Kidney (tissue), 14 donors: ENCODE results near the gene MAP6. TPM values are rescaled to one million over a fixed set of nuclear protein-coding genes. Genes with fewer than 3 reads are reported as not detected.

Experiments
- DNase-seq, 5 donors: peaks; one replicate each; pipeline ENCODE4 v3.0.0-alpha.2; 2013 to 2020
- FAIRE-seq: peaks from 2 replicates; lab custom pipeline; 2012; peaks lifted over from hg19 to GRCh38; lab: Jason Lieb, UNC
- H3K27ac ChIP-seq, 2 donors: one replicate each; pipeline ENCODE4 v1.7.0; 2013; ENCODE audit warnings: low read depth in 2 of 2, low read length in 2 of 2, inconsistent platforms in 1 of 2
- H3K27me3 ChIP-seq: one replicate; pipeline ENCODE4 v1.7.1; 2013; ENCODE audit warnings: low read length, inconsistent platforms; ENCODE audit not compliant: control insufficient read depth, insufficient read depth
- H3K36me3 ChIP-seq, 3 donors: one replicate each; pipeline versions ENCODE4 v1.7.0 to v1.7.1; 2013; ENCODE audit warnings: low read length in 3 of 3, control low read depth in 1 of 3, inconsistent platforms in 1 of 3; ENCODE audit not compliant: insufficient read depth in 3 of 3, control insufficient read depth in 2 of 3
- H3K4me1 ChIP-seq, 3 donors: one replicate each; pipeline versions ENCODE4 v1.7.0 to v1.7.1; 2013; ENCODE audit warnings: low read length in 3 of 3, inconsistent platforms in 1 of 3, low read depth in 1 of 3; ENCODE audit not compliant: control insufficient read depth in 2 of 3, insufficient read depth in 2 of 3
- H3K4me3 ChIP-seq, 3 donors: one replicate each; pipeline versions ENCODE4 v1.7.0 to v1.8.1; 2013; ENCODE audit warnings: low read length in 3 of 3, control low read depth in 1 of 3, inconsistent platforms in 1 of 3
- H3K9ac ChIP-seq, 3 donors: one replicate each; pipeline versions ENCODE4 v1.7.0 to v1.7.1; 2013; ENCODE audit warnings: low read length in 3 of 3, control low read depth in 1 of 3, inconsistent platforms in 1 of 3
- H3K9me3 ChIP-seq, 3 donors: one replicate each; pipeline versions ENCODE4 v1.7.0 to v1.7.1; 2013; ENCODE audit warnings: low read length in 3 of 3, control low read depth in 1 of 3, inconsistent platforms in 1 of 3; ENCODE audit not compliant: control insufficient read depth in 2 of 3, insufficient read depth in 1 of 3
- CTCF ChIP-seq: IDR thresholded peaks from 3 replicates; pipeline ENCODE4 v1.5.1; 2012; ENCODE audit warnings: mild to moderate bottlenecking, moderate library complexity, borderline replicate concordance; ENCODE audit not compliant: insufficient read depth; ENCODE audit errors: extremely low read depth
- intact Hi-C: fragments of 100-400 bp; cut with DNase I; formaldehyde crosslinking; loops from one replicate; pipeline ENCODE4 v1.11.1; 2022
- polyA plus RNA-seq: library from polyadenylated mRNA; stranded (reverse); fragments of 350-450 nt; fragmentation: Illumina TruSeq; extraction: RNeasy Lipid Tissue Mini Kit (QIAGEN cat#74804); gene quantifications from one replicate; pipeline ENCODE4 v1.2.3, GENCODE V29; 2014; ENCODE audit warnings: low read depth, low replicate concordance; ENCODE audit not compliant: insufficient read depth
- total RNA-seq: library from RNA; stranded (reverse); fragmentation: NEBNext Ultra II Directional; extraction: Animal tissue kit (Norgen Biotek cat#: 25700); gene quantifications from one replicate; pipeline ENCODE4 v1.2.1, GENCODE V29; 2021
- donor health status: control.
- donor health status: control.
- donor health status: control.
- donor health status: control.
- donor health status: control.
- donor health status: DM: yes; HTN: yes; CAD: no.
- donor health status: Normal renal cell carcinoma (clear cell type).

The MAP6 gene
- total and polyA plus RNA-seq, 2 donors from 2014 or later = 7.7 to 21.3 TPM

DNA sequence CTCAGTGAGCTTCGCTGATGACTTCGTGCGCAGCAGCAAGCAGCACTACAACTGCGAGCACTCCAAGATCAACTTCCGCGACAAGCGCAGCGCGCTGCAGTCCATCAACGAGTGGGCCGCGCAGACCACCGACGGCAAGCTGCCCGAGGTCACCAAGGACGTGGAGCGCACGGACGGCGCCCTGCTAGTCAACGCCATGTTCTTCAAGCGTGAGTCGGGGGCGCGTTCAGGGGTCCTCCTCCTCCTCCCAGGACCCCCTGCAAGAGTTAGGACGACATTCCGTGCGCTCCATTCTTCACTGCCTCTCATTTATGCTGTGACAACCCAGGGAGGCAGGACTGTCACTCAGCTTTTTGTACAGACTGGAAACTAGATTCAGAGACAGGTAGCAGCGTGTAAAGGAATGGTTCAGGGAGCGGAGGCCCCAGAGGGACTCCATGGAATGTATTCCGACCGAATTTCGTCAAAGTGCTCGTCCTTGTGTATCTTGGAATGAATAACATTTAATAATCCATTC lies 102.0 kb downstream of the MAP6 start:
- DNase-seq (no peak), FAIRE-seq (no peak)
- no peak for TF ChIP-seq CTCF
- Histone ChIP-seq H3K27ac (no peak overlapping the region), H3K36me3 (peaks cover 5 to 48% (median 39%) of the 10 kb centered on the region in 3 donors), H3K9me3 (no peaks in the 10 kb centered on the region), H3K27me3 (no peaks in the 10 kb centered on the region), H3K9ac (no peak overlapping the region), H3K4me3 (no peak overlapping the region), H3K4me1 (peaks cover 2 to 42% (median 36%) of the 10 kb centered on the region in 3 donors)
- intact Hi-C loops = no loop called here

DNA sequence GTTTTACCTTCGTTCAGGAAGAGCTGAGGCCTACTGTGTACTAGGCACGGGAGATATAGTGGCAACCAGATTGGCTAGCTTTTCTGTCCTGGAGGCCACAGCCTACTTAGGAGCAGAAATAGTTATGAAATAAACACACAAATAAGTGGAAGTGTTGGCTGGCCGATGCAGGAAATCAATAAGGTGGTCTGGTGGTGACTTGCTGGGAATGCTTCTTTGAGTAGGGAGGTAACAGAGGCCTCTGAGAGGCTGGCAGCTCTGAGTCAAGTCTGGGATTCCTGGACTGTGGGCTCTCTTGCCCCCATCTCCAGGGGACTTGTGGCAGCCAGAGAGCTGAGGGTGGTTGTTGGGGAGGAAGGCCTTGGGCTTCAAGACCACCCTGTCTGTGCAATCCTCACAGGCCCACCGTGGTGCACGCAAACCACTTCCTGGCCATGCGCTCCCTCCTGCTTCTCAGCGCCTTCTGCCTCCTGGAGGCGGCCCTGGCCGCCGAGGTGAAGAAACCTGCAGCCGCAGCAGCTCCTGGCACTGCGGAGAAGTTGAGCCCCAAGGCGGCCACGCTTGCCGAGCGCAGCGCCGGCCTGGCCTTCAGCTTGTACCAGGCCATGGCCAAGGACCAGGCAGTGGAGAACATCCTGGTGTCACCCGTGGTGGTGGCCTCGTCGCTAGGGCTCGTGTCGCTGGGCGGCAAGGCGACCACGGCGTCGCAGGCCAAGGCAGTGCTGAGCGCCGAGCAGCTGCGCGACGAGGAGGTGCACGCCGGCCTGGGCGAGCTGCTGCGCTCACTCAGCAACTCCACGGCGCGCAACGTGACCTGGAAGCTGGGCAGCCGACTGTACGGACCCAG lies 102.7 kb downstream of the MAP6 start:
- intact Hi-C loops = no loop called here
- no peak for TF ChIP-seq CTCF
- FAIRE-seq (no peak), DNase-seq (no peak)
- H3K4me3 ChIP-seq = peak overlapping the region in 2 of 3 donors; percentile 51 to 99
- no peaks in the 10 kb centered on the region for H3K9me3 ChIP-seq
- H3K27ac ChIP-seq = peak overlapping the region in 1 of 2 donors; percentile 49
- peaks cover 2 to 47% (median 36%) of the 10 kb centered on the region in 3 donors for H3K4me1 ChIP-seq
- no peaks in the 10 kb centered on the region for H3K27me3 ChIP-seq
- H3K36me3 ChIP-seq = peaks cover 5 to 41% (median 33%) of the 10 kb centered on the region in 3 donors
- H3K9ac ChIP-seq = no peak overlapping the region

DNA sequence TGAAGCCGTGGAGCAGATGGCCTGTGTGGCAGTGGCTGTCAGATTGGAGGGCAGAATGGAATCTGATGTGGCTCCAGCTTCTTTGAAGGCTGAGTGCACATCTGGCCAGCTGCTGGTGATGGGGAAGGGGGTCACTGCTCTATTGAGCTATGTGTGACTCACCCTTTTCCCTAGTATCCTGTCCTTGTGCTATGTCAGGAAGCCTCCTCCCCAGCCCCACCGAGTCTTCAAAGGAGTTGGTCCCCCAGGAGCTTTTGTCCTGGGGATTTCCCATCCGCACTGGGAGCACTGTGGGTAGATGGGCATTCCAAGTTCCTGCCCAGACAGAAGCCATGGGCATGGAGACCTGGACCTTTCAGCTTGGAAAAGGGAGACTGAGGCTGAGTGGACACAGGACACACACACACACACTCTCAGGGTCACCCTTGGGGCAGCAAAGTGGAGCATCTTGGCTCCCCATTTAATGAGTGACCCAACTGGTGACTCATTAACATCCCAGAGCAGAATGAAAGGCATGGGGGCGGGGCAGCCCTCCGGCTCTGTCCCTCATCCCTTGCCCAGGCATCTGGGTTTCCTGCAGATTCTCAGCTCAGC lies 103.5 kb downstream of the MAP6 start:
- H3K9ac ChIP-seq = peak overlapping the region in 2 of 3 donors; percentile 1 to 4
- intact Hi-C loops = no loop called here
- peak in 3 of 5 donors; percentile 49 to 89 (median 78) for DNase-seq
- peak overlapping the region; percentile 82 to 100 for H3K27ac ChIP-seq
- H3K27me3 ChIP-seq = no peaks in the 10 kb centered on the region
- no peaks in the 10 kb centered on the region for H3K9me3 ChIP-seq
- H3K36me3 ChIP-seq = peaks cover 5 to 33% (median 27%) of the 10 kb centered on the region in 3 donors
- TF ChIP-seq CTCF = no peak
- FAIRE-seq = no peak
- H3K4me1 ChIP-seq = peaks cover 2 to 47% (median 36%) of the 10 kb centered on the region in 3 donors
- H3K4me3 ChIP-seq = peak overlapping the region in 2 of 3 donors; percentile 51 to 99
